HG03378 (cell line): ENCODE measurements around the gene TAOK2.

Source experiments
- ATAC-seq: cut with Tn5 transposase; IDR thresholded peaks from one replicate; pipeline ENCODE4 v1.9.1; 2021; ENCODE audit warnings: mild to moderate bottlenecking, moderate library complexity; ENCODE audit not compliant: unreplicated experiment

The TAOK2 gene

GRCh38 chr16:29986931-29987330 lies 13.3 kb downstream of the TAOK2 start:
- no peak for ATAC-seq

GRCh38 chr16:29987371-29988085 lies 13.9 kb downstream of the TAOK2 start:
- no peak for ATAC-seq

GRCh38 chr16:29988346-29989075 lies 14.8 kb downstream of the TAOK2 start:
- ATAC-seq = no peak

GRCh38 chr16:29989111-29989858 lies 15.6 kb downstream of the TAOK2 start:
- ATAC-seq = no peak

GRCh38 chr16:29990034-29990433 lies 16.4 kb downstream of the TAOK2 start:
- no peak for ATAC-seq

GRCh38 chr16:29990883-29991570 lies 17.4 kb downstream of the TAOK2 start:
- no peak for ATAC-seq

- ATAC-seq = no peak
These were observed 17.9 kb downstream of the TAOK2 start for GRCh38 chr16:29991571-29991904.

GRCh38 chr16:29992344-29992967 lies 18.8 kb downstream of the TAOK2 start:
- no peak for ATAC-seq

- no peak for ATAC-seq
These were observed 19.7 kb downstream of the TAOK2 start for GRCh38 chr16:29993191-29993902.

- ATAC-seq = no peak
These were observed 20.4 kb downstream of the TAOK2 start for GRCh38 chr16:29993903-29994599.

GRCh38 chr16:29994600-29995323 lies 21.1 kb downstream of the TAOK2 start:
- peak; percentile 21 for ATAC-seq

GRCh38 chr16:29995324-29995910 lies 21.7 kb downstream of the TAOK2 start, which contains the start of gene HIRIP3:
HIRIP3 (minus strand) TSS chr16:29995617; CDS start chr16:29995605, 12 bp downstream.
- peak; percentile 47 for ATAC-seq

GRCh38 chr16:29995911-29996765 lies 22.5 kb downstream of the TAOK2 start, which contains the start of gene INO80E:
INO80E (plus strand) TSS chr16:29996241; CDS start chr16:29996311, 70 bp downstream.
- ATAC-seq = peak; percentile 73

- no peak for ATAC-seq
These were observed 23.1 kb downstream of the TAOK2 start for GRCh38 chr16:29996766-29997250.

GRCh38 chr16:29999605-30000004 lies 25.9 kb downstream of the TAOK2 start:
- no peak for ATAC-seq

- no peak for ATAC-seq
These were observed 27.3 kb downstream of the TAOK2 start for GRCh38 chr16:30000735-30001631.
